ENCODE data around the gene TMEM209.

- TF ChIP-seq EZH2 (IDR thresholded peaks at IDR 0.05), result no peak
- no peak for TF ChIP-seq POLR2AphosphoS5 (IDR thresholded peaks at IDR 0.05; ENCODE audit: borderline replicate concordance, low read depth, low read length)
Observed at GRCh38 chr7:130219871-130220270, 14.7 kb upstream of the TMEM209 start.

Measured in SK-N-MC (cell line).